GM19467 (cell line): ENCODE measurements around the gene ITPR1.
"Not testable (repeated sequence)": the region's sequence is repeated elsewhere in the genome, so short reads cannot be mapped to it uniquely, and the experiment has no call there.

Experiments used
- ATAC-seq: cut with Tn5 transposase; IDR thresholded peaks from one replicate; pipeline ENCODE4 v1.9.1; 2021; ENCODE audit warnings: mild to moderate bottlenecking, moderate library complexity; ENCODE audit not compliant: unreplicated experiment

Gene ITPR1

DNA sequence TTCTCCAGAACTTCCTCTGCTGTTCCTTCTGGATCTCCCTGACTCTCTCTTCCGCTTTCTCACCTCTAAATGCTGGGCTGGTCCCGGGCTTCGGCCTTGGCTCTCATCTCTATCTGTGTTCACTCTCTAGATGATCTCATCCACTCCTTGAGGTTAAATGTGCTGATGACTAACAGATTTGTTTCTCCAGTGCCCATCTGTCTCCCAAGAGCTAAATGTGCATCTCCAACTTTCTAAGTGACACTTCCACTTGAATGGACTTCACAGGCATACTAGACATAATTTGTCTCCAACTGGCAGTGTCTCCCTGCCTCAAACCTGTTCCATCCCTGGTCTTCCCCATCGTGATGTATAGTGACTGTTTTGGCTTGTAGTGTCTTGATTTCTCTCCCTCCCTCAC is 95.3 kb downstream of the ITPR1 start:
- ATAC-seq = no peak

DNA sequence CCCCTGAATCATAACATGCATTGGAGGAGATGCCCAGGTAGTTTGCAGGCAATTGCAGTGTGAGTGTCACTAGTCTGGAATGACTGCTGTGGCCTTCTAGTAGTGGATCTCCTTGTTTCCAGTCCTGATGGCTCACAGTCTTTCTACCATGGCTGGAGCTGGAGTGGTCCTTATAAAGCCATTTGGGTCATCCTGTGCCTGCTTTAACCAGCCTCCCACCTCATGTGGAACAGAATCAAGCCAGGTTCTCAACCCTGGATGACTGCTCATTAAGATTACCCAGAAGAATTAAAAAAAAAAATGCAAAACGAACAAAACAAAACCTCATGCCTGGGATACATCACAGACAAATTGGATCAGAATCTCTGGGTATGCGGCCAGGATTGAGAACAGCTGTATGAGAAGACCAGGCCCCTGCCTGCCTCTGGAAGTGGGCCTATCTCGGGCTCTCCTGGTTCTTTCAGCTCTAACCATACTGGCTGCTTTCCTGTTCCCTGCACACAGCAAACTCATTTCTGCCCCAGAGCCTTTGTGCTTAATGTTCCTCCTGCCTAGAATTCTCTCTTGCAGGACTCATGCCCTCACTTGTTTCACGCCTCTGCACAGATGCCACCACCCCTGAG is 96.4 kb downstream of the ITPR1 start:
- no peak for ATAC-seq

DNA sequence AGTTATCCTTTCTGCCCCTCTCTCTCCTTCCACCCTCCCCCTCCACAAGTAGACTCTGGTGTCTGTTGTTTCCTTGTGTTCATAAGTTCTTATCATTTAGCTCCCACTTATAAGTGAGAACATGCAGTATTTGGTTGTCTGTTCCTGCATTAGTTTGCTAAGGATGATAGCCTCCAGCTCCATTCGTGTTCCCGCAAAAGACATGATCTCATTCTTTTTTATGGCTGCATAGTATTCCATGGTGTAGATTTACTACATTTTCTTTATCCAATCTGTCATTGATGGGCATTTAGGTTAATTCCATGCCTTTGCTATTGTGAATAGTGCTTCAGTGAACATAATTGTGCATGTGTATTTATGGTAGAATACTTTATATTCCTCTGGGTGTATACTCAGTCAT is 97.7 kb downstream of the ITPR1 start:
- ATAC-seq = not testable (repeated sequence)

DNA sequence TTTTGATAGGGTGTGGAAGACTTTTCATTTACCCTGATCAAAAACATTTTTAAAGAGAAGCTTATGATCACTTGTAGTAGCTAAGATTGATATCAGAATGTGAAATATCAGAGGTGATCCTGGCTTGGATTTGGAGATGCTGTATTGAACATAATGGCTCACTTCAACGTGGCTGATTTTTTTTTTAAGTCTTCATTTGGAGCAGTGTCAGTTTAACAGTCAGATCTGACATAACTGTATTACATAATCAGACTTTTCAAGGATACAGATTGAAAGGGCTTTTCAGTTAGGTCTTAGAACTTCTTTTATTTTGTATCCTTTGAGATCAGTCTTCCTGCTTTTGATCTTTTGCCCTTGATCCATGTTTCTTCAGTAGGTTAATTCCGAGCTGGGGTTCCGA is 98.5 kb downstream of the ITPR1 start:
- ATAC-seq = no peak

DNA sequence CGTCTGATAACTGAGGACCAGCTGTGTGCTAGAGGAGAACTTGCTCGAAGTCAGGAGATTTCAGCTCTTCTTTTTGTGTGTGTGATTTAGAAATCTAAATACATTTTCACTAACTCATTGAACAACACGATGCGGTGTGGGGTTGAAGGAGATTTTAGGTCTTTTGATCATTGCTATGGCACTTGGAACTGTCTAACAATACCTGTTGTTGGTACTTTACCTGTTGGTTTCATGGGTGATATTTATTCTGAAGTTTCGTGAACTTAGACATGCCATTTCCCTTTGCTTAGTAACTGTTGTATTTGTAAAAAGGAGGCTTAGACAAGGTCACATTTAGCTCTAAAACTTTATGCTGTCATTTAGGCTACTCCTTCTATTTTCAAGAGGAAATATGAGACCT is 99.9 kb downstream of the ITPR1 start:
- no peak for ATAC-seq

DNA sequence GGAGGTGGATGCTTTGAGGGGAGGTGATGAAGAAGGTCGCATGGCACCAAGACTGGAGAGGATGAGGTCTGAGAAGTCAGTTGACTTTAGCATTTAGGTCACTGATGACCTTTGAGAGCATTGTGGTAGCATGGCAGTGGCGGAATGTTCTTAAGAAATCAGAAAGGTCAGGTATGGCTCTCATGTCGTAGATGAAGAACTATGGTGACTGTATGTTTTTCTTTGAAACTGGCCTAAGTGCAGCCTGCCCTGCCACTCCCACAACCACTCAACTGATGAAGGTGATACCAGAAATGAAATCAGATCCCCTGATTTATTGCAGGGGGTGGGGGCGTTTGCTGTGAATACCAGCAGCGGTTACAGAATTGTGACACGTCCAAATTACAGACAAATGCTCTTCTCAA is 102.6 kb downstream of the ITPR1 start:
- ATAC-seq = no peak

DNA sequence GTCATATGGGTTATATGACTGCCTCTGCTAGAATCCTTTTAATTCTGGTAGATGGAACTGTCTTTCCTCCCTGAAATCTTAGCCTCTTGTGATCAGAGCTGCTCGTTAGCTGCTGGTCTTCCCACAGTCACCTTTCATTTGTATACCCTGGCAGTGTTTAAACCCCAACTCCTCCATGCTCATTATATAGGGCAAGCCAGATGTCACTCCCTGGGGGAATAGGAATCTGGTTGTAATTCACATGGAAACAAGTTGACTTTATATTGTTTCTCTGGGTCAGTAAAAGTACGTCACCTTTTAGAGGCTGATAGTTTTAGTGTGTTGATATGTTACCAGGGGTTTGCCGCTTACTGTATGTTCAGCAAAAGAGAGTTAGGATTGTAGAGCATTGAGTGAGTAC is 103.5 kb downstream of the ITPR1 start:
- no peak for ATAC-seq

DNA sequence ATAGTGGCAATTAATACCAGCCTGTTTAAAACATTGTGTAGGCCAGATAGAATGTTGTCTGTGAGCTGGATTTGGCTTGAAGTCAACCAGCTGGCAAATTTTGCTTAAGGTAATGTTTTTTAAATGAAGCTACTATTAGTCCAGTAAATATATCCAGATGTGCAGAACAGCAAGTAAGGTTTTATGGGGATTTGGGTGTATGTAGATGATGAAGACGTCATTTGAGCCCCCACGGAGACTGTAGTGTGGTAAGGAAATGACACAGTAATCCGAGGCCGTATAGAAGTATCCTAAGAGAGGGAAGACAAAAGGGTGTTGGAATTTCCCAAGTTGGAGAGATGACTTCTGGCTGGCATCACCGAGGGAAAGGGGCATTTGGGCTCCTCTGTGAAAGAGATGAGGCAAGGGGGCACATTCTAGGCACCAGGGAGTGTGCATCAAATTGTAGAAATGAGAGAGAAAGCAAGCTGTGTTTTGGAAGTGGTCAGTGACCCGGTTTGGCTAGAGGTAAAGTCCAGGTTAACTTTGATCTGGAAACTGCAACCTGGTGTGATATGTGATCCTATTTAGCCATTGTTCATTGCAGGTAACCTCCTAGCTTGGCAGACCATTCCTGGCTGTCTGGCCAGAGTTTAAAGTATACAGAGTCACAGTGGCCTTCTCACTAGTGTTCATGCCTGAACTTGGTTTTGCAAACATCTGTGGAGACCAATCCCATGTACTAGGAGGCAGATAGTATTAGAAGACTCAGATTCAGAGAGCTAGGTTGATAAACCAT is 104.2 kb downstream of the ITPR1 start:
- ATAC-seq = no peak

DNA sequence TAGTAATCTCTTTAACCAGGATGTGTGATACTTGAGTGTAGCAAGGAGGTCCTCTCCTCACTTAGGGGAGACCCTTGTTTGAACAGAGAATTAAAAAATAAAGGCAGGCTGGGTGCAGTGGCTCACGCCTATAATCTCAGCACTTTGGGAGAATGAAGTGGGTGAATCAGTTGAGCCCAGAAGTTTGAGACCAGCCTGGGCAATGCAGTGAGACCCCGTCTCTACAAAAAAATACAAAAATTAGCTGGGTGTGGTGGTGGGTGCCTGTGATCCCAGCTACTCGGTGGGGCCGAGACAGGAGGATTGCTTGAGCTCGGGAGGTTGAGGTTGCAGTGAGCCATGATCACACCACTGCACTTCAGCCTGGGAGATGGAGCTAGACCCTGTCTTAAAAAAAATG is 105.1 kb downstream of the ITPR1 start:
- not testable (repeated sequence) for ATAC-seq

DNA sequence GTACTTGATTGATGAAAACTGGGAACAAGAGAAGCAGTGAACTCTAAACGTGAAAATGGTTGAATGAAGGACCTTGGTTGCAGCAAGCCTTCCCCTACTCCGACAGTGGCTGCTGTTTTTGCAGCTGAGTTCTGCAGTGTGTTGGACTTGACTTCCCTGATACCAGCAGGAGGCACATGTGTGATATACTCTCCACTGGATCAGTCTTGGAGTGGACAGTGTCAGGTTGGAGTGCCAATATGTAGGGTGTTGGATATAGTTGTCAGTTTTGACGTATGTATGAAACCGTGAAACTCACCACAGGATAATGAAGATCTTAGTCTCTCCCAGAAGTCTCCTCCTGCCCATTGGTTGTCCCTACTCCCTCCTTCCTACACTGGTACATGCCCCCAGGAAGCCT is 106.5 kb downstream of the ITPR1 start:
- no peak for ATAC-seq

DNA sequence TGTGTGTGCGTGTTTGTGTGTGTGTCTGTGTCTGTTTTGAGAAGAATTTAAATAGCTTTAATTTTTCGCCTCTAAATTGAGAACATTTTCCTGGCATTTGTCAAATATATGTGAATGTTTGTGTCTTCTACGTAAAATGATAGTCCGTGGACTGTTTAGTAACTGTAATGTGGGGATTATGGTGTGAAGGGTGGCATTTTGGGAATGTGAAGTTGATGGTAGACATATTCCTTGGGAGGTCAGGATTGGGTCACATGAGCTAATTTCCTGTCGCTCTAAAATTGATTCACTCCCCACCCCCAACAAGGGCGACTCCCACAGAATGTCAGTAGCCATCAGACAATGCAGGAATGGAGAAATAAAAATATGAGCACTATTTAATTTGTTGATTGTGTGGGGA is 107.3 kb downstream of the ITPR1 start:
- no peak for ATAC-seq

DNA sequence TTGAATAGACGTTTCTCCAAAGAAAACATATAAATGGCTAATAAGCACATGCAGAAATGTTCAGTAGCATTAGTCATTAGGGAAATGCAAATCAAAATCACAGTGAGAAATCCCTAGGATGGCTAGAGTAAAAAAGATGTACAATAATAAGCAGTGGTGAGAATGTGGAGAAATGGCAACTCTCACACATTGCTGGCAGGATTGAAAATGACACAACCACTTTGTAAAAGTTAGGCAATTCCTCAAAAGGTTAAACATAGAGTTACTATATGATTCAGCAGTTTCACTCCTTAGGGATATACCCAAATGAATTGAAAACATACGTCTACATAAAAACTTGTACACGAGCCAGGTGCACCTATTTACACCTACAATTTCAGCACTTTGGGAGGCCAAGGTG is 108.7 kb downstream of the ITPR1 start:
- ATAC-seq = no peak

DNA sequence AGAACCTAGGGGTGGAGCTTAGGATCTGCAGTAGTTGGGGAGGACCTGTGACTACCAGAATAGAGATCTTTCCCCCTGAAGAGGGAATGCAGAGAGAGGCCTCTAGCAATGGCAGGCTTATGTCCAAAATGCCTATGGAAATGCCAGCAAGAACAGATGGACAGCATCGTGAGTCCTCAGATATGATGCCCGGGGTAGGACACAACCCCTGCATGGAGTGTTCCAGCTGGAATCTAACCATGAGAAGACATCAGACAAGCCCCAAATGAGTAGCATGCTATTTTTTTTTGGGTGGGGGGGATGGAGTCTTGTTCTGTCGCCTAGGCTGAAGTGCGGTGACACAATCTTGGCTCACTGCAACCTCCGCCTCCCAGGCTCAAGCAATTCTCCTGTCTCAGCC is 111.5 kb downstream of the ITPR1 start:
- ATAC-seq = no peak

DNA sequence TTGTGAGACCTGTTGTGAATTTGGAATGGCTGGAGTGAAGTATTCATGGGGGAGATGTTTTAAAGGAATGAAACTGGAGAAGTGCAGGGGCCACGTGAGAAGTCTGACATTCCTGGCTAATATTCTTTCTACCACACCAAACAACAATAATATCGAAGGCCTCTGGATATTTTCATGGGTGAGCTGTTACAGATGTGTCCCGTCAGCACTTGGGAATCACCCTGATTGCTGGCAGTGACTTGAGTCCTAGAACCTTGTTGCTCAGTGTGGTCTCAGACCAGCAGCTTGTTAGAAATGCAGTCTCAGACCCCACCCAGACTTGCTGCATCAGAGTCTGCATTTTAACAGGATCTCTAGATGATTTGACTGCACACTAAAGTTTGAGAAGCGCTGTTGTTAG is 113.8 kb downstream of the ITPR1 start:
- no peak for ATAC-seq

DNA sequence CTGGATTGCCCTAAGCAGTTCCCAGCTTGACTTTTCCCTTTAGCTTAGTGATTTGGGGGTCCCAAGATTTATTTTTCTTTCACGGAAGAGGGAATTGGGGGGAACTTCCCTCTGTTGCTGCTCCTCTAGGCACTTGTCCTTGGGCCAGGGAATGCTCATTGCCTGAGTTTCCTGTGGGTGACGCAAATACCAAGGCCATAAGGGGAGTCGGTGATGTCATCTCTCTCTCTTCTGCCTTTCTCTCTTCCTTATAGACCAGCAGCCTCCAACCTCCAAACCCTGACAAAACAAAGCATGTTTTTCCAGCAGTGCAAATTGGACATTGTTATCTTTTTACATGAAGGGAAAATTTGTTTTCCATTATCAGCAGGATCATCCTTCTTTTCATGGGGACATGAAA is 120.2 kb downstream of the ITPR1 start:
- no peak for ATAC-seq

DNA sequence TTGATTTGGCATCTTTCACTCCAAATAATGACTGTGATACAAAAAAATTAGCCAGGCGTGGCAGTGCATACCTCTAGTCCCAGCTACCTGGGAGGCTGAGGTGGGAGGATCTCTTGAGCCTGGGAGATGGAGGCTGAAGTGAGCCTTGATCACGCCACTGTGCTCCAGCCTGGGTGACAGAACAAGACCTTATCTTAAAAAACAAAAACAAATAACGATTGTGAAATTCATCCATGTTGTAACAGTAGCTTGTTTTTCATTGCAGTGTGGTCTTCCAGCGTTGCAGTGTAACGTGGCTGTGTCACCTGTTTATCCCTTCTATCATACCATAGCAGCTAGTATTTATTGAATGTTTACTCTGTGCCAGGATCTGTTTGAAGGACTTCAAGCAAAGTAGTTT is 120.9 kb downstream of the ITPR1 start:
- ATAC-seq = no peak

DNA sequence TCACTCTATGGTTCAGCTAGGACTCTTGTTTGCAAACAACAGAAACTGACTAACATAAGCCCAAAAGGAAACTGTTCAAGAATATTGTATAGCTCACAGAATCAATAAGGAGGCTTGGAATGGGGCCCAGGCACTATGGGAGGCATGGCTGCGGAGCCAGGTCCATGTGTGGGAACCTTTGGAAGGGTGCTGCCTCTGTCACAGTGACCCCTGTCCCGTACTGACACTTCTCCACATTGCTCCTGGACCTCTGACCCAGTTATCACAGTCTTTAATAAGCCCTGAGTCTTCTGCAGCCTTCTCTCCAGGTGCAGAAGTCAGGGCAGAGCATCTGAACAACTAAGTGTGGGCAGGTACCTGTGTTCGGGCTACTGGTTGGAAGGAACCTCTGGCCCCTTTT is 121.8 kb downstream of the ITPR1 start:
- no peak for ATAC-seq

DNA sequence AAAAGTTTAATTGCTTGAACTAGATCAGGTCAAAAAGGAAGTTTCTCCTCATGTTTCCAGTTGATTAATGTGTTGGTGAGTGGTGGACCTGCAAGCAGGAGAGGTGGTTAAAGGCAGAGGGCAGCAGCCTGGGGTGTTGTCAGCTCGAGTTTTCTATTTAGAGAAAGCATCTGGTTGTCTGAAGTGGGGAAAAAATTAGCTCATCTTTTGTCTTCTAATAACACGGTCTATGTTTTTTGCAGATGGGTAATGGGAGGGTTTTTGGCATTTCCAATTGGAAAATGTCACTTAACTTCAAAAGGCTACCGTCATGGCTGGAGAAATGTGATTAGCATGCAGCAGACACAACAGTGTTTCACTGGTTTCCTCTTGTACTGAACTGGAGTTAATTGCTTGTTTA is 122.6 kb downstream of the ITPR1 start:
- ATAC-seq = no peak

DNA sequence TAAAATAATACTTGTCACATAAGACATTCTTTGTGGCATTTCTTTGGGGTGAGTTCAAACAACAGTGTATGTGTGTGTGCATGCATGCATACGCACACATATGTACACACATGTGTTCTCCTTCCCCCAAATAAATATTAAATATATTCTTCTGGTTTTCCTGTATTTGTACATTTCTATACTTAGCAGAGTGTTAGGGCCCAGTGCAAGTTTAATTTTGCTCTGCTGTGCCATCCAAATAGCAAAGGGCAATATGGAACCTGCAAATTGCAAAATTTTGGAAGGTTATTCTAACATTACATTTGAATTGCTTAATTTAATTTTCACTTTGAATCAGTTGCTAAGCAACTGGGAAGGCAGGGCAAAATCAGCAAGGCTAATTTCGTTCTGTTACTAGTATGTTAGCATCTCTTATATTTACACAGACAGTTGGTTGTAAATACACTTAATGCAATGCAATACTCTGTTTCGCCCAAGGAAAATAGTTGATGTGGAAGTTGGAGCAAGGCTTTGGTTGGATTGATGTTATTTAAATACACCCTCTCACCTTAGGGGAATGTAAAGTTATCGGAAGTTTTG is 130.4 kb downstream of the ITPR1 start:
- no peak for ATAC-seq

DNA sequence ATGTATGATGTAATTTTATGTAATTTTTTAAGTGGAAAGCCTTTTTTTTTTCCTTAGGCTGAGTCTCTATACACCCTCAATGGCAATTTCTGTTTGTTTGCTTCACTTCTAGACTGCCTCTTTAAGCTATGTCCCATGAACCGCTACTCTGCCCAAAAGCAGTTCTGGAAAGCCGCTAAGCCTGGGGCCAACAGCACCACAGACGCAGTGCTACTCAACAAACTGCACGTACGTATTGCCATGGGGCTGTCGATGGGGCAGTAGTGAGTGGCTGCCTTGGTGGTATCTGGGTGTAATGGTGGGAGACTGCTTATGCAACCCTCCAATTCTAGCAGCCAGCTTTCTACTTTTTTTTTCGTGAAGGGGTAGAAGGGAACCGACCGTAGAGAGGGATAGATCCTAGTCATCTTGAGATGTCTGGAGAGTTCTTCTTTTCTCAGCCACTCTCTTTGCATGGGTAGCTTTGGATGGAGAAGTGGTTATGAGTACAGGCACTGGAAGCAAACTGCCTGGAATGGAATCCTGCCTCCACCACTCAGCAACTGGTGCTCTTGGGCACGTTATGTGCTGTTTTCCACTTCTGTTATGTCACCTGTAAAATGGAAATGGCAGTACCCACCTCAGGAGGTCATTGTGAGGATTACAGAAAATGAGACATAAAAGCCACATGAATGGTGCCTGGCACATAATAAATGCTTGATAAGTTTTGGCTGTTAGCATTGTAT is 134.7 kb downstream of the ITPR1 start:
- no peak for ATAC-seq

DNA sequence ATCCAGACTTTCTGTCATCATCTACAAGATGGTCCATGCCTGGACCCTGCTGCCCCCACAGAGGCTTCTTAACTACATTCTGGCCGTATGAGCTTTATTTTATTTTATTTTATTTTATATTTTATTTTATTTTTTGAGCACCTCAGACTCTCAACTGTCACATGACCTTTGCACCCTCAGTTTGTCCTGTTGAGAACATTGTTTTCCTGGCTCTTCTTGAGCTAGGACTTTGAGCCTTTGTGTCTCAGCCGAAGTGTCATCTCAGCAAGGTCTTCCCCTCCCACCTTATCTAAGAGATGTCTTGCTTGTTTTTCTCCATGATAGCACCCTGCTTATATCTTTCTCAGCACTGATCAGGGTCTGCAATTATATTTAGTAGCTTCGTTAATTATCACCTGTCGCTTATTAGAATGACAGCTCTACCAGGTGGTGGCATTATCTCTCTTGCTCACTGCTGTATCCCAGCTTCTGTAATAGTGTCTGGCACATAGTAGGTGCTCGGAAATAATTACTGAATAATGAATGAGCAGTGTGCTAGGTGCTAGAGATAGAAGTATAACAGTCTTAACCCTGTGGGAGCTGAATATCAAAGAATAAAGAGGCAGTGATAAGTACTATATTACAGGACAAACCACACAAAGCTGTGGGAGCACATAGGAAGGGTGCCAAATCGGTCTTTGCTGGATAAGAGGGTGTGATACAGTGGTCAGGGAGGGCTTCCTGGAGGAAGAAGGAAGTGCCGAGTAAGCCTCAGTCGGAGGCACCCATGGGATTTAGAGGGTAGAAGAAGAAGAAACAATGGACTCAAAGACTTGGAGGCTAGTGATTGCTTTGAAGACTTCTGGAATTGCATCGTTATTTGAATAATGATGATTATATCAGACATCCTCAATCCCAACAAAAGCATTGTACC is 136.2 kb downstream of the ITPR1 start:
- no peak for ATAC-seq
